Measurements from ENCODE around the gene COL18A1.

DNA sequence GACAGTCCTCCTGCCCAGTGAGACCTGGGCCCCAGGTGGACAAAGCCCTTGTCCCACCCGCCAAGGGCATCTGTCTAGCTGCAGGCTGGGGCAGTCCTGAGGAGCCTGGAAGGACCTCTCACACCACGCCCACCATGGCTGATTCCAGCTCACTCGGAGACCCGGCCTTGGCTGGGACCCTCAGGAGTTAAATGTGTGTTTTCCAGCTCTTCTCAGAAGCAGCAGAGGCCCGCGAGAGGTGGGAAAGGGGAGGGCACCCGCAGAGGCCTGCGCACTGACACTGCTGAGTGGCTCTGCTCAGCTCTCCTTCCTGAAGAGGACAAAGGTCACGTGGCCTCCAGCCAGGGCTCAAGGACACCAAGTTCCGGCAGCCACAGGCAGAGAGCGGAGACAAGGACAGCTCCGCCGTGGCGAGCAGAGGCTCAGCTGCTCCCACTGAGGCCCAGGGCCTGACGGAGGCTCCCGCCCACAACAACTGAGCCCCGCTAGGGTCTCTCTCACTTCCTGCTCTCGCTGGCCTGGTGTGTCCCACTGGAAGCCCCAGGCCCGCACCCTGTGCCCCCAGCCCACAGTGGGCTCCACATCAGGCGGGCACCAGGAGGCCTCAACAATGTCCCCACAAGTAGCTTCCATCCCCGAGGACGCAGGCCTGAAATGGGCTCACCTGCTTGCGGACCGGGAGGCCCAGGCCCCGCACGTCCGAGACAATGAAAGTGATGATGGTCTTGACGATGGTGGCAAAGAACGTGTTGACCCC, 120.4 kb downstream of the COL18A1 start:
- TF ChIP-seq CTCF (IDR thresholded peaks at IDR 0.05; ENCODE audit: low read depth, low read length), result no peak
- no peak for TF ChIP-seq EZH2phosphoT487 (IDR thresholded peaks at IDR 0.05; ENCODE audit: low read depth)

All from OCI-LY3 (cell line).